ENCODE measurements around the gene GJA4.
"Not testable (repeated sequence)": the region's sequence is repeated elsewhere in the genome, so short reads cannot be mapped to it uniquely, and the experiment has no call there.

Gene GJA4

DNA sequence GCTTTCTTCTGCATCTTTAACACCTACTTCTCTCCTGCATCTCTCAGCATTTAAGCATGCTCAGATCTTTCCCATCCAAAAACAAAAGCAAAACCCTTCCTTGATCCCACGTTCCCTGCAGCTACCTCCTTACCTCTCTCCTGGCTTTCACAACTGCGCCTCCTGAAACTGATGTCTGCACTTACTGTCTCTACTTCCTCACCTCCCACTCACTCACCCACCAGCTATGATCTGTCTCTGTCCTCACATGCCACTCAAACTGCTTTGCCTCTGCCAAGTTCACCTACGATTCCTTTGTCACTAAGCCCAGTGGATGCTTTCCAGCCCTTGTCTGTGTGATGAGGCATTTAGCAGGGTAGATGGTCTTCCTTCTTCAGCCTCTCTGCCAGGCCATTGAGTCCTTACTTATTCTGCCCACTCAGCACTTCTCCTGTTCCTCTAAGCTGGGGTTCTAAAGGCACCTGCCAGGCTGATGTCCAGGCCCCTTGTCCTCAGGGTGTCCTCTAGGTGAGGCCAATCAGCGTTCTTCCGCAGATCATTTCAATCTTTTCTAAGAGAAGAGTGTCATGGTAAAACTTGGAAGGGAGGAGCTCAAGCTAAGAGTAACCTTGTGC lies 21.8 kb upstream of the GJA4 start:
- no peak for DNase-seq

DNA sequence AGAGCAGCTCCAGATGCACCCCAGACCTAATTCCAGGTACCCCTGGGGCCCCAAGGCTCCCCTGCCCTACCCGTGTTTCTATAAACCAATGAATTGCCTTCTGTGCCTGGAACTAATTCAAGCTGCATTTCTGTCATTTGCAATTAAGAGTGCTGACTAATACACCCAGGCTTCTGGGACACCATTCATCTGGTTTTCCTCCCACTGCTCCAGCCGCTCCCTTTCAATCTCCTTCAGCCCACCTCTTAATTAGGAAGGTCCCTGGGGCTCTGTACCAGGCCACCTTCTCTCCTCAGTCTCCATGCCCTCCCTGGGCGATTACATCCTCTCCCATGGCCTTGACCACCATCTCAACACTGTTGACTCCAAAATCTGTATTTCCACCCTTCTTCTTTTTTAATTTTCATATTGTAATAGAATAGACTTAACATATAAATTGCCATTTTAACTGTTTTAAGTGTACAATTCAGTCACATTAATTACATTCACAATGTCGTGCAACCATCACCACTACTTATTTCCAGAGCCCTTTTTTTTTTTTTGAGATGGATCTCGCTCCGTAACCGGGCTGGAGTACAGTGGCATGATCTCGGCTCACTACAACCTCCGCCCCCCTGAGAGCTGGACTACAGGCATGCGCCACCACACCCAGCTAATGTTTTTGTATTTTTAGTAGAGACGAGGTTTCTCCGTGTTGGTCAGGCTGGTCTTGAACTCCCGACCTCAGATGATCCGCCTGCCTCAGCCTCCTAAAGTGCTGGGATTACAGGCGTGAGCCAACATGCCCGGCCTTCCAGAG lies 21.0 kb upstream of the GJA4 start:
- no peak for DNase-seq

DNA sequence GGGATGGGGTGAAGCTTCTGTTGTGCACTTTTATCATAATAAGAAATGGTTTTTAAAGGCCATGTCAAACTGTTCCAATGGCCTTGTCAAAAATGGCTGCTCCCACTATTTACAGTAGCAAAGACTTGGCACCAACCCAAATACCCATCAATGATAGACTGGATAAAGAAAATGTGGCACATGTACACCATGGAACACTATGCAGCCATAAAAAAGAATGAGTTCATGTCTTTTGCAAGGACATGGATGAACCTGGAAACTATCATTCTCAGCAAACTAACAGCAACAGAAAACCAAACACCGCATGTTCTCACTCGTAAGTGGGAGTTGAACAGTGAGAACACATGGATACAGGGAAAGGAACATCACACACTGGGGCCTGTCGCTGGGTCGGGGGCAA lies 19.7 kb upstream of the GJA4 start:
- DNase-seq: not testable (repeated sequence)

DNA sequence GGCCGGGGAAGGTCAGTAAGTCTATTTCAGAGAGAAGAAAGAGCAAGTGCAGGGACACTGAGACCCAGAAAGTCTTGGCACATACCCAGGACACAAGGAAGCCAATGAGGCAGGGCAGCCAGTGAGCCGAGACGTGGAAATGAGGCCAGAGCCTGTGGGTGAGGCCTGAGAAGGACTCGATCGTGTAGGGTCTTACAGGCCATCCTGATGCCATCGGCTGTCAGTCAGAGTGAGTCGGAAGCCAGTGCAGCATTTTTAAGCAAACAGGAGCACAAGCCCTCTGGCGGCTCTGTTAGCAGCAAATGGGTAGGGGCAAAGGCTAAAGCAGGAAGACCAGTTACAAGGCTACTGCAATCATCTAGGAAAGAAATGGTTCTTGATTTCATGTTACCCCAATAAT lies 17.8 kb upstream of the GJA4 start:
- DNase-seq: no peak

DNA sequence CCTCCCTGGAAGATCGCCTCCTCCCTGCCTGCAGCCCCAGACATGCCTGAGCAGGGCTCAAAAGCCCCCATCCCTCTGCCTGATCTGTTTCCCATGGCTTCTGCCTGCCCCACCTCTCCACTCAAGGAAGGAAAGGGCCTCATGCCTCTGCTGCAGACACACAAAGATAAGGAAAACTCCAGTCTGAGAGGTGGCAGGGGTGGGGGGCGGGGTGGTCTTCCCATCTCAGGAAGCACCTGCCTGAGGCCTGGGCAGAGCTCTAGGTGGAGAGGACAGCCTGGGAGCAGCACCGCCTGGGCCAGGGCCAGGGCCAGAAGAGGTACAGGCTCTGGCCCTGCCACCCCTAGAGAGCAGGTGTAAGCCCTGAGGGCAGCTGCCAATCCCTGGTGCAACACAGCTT lies 15.9 kb upstream of the GJA4 start:
- no peak for DNase-seq

DNA sequence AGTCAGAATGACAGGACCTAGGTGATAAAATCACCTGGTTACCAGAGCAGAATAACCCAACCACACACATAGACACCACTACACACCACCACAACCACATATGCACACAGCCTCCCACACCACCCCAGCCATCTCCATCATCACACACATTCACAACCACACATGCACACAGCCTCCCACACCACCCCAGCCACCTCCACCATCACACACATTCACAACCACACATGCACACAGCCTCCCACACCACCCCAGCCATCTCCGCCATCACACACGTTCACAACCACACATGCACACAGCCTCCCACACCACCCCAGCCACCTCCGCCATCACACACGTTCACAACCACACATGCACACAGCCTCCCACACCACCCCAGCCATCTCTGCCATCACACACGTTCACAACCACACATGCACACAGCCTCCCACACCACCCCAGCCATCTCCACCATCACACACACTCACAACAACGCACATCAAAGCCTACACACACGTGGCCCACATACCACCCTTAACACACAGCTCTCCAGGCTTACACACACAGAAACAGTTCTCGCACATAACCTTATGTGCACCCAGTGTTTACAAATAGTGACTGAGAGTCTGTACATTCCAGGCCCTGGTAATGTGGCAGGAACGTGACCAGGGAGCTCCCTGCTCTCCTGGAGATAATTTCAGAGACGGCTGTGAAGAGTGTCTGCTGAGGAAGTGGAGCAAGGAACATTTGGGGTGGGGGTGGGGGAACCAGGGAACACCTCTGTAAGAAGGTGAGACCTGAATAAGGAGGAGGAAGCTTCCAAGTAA lies 15.1 kb upstream of the GJA4 start:
- no peak for DNase-seq

DNA sequence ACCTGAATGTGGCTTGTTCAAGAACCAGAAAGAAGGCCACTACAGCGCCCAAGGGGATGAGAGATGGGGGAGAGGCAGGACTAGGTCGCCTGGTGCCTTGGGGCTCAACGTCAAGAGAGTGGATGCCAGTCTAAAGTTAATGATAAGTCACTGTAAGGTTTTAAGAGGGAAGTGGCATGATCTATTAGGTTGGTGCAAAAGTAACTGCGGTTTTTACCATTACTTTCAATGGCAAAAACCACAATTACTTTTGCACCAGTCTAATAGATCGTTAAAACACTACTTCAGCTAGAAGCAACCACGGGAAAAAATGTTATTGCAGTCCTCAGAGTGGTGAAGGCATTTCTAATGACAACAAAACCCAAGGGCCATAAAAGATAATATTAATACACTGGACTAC lies 14.4 kb upstream of the GJA4 start:
- no peak for DNase-seq

DNA sequence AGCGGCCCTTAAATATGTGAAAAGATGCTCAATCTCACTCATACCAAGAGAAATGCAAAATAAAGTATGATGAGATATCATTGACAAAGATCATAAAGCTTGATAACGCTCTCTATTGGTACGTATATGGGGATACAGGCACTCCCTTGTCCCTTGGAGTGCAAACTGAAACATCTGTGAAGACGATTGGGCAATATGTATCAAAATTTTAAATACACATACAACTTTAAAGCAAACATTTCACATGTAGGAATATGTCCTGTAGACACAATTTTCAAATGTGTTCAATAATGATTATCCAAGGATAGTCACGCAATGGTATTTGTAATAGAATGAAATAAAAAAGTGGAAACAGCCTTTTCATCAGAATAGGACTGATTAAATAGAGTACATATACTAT lies 13.8 kb upstream of the GJA4 start:
- DNase-seq: no peak

DNA sequence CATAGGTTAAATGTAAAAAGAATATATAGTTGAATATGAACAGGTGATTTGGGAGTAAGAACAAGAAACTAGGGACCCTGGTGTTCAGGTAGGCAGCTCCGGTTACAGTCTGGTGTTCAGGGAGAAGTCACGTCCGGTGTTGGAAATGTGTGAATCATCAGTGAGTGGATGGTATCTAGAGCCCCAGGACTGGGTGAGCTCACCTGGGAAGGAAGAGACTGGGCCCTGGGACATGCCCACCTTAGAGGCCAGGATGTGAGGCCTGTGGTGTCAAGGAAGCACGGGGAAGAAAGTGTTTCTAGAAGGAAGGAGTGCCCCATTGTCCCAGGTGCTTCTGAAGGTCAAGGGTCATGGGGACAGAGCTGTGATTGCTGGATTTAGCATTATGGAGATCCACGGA lies 13.3 kb upstream of the GJA4 start:
- DNase-seq: no peak

DNA sequence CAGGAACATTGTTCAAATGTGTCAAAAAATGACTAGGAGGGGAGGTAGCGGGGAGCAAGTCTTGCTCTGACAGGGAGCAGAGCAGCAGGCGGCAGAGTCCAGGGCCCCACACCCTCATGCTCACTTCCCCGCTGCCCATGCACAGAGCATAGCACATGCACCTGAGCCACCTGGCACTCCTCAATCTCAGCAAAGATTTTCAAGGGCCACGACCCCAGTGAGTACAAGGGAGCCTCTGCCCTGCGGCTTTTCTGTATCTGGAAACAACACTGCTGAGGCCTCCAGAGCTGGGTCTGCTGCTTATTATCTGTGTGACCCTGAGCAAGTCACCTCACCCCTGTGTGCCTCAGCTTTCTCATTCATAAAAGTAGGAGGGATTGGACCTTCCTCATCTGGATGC lies 12.8 kb upstream of the GJA4 start:
- DNase-seq: no peak

DNA sequence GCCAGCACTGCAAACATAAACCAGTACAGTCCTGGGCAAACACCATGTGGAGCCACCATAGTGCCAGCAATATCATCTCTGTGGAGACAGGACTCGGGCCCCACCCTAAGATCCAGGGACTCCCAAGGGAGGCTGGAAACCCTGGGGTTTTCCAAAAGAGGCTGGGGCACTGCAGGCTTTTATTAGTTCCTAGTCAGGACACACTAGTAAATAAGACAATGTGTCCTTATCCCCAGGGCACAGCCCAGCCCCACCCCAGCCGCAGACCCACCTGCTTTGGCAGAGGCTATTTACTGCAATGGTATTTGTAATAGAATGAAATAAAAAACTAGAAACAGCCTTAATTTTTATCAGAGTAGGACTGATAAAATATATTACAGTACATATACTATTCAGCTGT lies 12.3 kb upstream of the GJA4 start:
- no peak for DNase-seq

DNA sequence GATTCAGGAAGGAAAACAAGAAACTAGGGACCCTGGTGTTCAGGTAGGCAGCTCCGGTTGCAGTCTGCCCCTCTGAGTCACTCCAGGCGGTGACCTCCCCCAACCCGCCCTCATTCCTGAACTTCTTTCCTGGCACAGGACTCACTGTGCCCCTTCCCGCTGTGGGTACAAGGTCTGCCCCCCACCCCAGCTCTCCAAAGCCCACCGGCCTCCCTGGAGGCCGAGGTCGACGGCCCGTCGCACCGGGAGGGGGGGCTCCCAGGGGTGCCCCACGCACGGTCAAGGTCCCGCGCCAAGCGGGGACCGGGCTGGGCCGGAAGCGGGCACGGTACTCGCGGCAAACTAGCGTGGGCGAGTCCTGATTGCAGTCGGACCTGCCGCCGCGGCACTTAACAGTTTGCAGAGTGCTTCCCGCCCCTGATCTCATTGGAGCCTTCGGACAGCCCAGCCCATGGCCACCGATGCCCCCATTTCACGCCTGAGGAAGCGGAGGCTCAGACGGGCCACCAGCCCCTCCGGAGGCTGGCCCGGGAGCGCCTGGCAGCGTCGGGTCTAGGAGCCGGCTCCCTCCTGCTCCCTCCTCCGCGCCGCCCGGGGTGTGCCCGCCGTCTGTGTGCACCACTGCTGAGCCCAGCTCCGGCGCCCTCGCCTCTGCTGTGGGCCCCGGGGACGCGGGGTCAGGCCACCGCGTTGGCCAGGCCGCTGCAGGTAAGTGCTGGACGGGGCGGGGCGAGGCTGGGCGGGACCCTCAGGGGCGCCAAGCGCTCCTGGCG lies 11.5 kb upstream of the GJA4 start, which contains the start of gene GJB3:
Gene GJB3, plus strand, starts transcription at position 144 of the 773 bp plus-strand sequence. CDS start 3,549 bp downstream, outside the sequence.
- DNase-seq: no peak

DNA sequence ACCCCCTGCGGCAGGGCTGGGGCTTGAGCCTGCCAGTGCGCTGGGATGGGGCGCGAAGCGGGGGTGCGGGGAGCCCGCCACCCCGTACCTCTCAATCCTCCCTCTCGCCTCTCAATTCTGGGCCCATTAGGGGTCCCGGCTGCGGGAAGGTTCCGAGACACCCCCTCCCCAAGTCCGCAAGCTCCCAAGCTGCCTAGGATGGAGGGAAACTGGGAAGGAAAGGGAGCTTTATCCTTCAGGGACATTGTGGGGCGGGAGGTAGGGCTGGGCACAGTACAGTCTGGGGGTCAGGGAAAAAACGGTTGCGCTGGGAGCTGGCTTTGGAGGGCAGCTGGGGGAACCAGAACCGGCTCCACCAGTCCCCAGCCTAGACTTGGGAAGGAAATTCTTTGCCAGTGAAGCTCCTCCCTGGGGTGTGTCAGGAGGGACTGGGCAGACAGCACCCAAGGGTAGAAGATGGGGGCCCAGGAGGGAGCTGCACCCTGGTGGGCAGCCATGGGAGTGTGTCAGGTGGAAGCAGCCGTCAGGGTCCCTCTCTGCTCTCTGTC lies 10.9 kb upstream of the GJA4 start:
- DNase-seq: no peak

DNA sequence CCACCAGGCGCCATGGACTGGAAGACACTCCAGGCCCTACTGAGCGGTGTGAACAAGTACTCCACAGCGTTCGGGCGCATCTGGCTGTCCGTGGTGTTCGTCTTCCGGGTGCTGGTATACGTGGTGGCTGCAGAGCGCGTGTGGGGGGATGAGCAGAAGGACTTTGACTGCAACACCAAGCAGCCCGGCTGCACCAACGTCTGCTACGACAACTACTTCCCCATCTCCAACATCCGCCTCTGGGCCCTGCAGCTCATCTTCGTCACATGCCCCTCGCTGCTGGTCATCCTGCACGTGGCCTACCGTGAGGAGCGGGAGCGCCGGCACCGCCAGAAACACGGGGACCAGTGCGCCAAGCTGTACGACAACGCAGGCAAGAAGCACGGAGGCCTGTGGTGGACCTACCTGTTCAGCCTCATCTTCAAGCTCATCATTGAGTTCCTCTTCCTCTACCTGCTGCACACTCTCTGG lies 8.0 kb upstream of the GJA4 start:
- DNase-seq: no peak

DNA sequence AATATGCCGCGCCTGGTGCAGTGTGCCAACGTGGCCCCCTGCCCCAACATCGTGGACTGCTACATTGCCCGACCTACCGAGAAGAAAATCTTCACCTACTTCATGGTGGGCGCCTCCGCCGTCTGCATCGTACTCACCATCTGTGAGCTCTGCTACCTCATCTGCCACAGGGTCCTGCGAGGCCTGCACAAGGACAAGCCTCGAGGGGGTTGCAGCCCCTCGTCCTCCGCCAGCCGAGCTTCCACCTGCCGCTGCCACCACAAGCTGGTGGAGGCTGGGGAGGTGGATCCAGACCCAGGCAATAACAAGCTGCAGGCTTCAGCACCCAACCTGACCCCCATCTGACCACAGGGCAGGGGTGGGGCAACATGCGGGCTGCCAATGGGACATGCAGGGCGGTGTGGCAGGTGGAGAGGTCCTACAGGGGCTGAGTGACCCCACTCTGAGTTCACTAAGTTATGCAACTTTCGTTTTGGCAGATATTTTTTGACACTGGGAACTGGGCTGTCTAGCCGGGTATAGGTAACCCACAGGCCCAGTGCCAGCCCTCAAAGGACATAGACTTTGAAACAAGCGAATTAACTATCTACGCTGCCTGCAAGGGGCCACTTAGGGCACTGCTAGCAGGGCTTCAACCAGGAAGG lies 7.4 kb upstream of the GJA4 start:
- DNase-seq: no peak

DNA sequence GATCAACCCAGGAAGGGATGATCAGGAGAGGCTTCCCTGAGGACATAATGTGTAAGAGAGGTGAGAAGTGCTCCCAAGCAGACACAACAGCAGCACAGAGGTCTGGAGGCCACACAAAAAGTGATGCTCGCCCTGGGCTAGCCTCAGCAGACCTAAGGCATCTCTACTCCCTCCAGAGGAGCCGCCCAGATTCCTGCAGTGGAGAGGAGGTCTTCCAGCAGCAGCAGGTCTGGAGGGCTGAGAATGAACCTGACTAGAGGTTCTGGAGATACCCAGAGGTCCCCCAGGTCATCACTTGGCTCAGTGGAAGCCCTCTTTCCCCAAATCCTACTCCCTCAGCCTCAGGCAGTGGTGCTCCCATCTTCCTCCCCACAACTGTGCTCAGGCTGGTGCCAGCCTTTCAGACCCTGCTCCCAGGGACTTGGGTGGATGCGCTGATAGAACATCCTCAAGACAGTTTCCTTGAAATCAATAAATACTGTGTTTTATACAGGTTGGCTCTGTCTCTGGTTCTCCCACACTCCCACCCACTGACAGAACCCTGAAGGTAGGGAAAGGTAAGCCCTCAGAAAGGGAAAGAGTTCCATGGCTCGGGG lies 6.8 kb upstream of the GJA4 start:
- no peak for DNase-seq

DNA sequence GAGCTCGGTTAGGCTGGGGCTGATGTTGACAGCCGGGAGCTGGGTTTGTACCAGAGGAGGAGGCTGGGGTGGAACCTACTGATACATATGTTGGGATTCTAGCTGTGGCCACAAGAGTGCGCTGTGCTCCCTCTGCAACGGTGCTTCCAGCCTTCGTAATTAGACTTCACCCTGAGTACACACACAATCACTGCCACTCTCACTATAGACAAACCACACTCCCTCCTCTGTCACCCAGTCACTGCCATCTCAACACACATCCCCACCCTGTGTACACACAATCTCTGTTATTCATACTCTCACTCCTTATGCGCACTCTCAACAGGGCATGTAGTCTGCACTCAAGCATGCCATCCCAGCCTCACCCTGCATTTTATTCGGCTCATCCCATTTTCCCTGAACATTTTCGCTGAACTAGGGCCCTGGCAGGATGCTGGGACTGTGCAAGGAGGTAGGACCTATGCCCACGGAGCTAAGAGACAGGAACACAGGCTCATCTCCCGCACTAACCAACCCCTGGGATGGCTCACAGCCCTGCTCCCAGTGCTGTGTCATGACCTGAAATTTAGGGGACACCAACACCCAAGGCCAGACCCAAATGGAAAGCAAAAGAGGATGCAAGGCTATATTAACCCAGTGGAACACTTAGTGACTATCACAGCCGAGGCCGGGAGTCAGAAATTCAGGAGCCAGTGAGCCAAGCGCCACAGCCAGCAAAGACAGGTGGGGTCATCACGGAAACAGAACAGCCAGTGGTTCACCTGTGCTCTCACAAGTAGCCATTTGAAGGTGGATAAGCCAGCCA lies 6.1 kb upstream of the GJA4 start:
- peak; percentile 64 for DNase-seq

DNA sequence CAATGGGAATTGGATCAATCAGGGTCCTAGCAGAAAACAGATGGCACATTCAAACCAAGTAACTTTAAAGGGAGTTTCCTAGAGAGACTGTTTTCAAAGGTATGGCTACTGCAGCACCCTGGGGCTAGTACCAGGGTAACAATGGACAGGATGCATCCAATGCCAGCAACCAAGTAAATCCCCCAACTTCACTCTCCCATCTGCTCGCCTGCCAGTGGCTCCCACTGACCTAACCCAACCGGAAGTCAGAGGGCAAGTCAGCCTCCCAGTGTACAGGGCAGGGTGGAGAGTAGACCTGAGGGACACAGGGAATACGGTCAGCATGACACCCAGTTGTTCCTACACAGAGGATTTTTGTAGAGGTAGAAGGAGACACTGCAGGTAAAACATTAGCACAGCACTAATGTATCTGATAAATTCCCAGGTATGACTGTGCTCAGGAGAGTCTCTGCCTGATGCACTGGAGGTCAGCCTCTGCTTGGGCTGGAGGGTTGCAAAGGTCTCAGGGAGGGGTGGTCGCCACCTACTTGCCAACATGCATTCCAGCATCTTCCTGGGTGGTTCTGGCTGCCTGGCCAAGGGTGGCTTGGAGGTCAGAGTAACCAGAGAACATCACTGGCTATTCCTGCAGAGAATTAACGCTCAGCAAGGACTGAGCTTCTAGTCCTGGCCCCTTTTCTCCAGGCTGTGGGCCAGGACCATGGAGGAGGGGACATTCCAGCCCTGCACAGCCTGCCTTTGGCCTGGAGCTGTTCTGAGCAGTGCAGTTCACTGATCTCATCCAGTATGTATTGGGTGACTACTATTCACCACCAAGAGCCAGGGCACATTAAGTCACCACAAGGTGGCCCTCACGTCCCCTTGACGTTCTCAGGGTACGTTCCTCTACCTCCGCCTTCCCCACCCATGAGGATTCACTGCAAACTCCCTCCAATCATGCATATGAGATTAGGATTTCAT lies 5.1 kb upstream of the GJA4 start:
- DNase-seq: no peak

DNA sequence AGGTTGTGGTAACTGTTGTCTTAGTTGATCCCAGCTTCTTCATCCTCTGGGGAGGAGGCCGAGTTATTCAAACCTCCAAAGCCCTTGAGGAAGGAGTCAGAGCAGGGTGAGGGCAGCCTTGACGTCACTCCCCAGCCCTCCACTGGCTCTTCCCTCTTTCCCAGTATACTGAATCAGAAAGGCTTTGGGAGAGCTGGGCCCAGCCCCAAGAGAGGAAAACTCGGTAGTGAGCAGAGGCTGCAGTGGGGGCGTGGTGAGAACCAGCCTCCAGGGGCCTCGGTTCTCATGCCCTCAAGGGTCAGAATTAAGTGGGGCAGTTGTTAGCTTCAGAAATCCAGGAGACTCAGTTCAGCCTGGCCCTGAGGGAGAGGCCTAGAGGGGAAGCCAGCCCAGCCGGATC lies 1.8 kb upstream of the GJA4 start:
- no peak for DNase-seq

DNA sequence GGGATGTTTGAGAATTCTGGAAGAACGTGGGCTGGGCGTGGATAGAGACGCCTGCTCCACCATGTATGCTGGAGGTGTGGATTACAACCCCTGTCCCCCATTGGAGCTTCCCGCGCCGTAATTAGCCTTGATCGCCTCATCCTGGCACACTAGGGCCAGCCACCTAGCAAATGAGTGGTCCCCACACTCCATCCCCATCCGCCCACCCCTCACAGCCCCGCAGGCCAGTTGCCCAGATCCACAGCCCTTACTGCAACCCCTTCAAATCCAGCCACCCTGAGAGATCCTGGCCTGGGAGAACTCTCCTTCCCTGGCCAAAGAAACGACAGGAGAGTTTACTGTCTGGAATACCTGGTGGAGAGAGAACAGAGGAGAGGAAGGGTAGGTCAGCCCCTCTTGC lies 375 bp upstream of the GJA4 start:
- no peak for DNase-seq

Measured in NCI-H2029 (cell line).